Karpas-422 (cell line): ENCODE measurements around the gene VPS8. TPM values are rescaled to one million over a fixed set of nuclear protein-coding genes. Genes with fewer than 3 reads are reported as not detected.

Source experiments
- DNase-seq: peaks from one replicate; pipeline ENCODE4 v3.0.0-alpha.2; 2015
- H2AFZ ChIP-seq: fragments of 200-600 bp; sonication (generic); 2 replicates; pipeline ENCODE4 v1.6.1; 2014; ENCODE audit warnings: antibody characterized with exemption, low read length, mixed read lengths
- H3K27ac ChIP-seq: fragments of 200-600 bp; sonication (generic); 2 replicates; pipeline ENCODE4 v1.5.1; 2014; ENCODE audit warnings: mild to moderate bottlenecking, low read length, moderate library complexity
- H3K27me3 ChIP-seq: fragments of 200-600 bp; sonication (generic); 2 replicates; pipeline ENCODE4 v1.6.1; 2014; ENCODE audit warnings: low read length, mixed read lengths
- H3K36me3 ChIP-seq: fragments of 200-600 bp; sonication (generic); 2 replicates; pipeline ENCODE4 v1.6.1; 2014; ENCODE audit warnings: low read length, mixed read lengths; ENCODE audit not compliant: insufficient read depth
- H3K4me1 ChIP-seq: fragments of 200-600 bp; sonication (generic); 2 replicates; pipeline ENCODE4 v1.6.1; 2014; ENCODE audit warnings: mild to moderate bottlenecking, low read length, mixed read lengths
- H3K4me2 ChIP-seq: fragments of 200-600 bp; sonication (generic); 2 replicates; pipeline ENCODE4 v1.6.1; 2014; ENCODE audit warnings: low read length, low read depth, mild to moderate bottlenecking; ENCODE audit not compliant: poor library complexity, severe bottlenecking
- H3K4me3 ChIP-seq: fragments of 200-600 bp; sonication (generic); 2 replicates; pipeline ENCODE4 v1.5.1; 2014; ENCODE audit warnings: mild to moderate bottlenecking, antibody characterized with exemption, low read length, mixed read lengths
- H3K79me2 ChIP-seq: fragments of 200-600 bp; sonication (generic); 2 replicates; pipeline ENCODE4 v1.6.1; 2014; ENCODE audit warnings: mild to moderate bottlenecking, low read length, mixed read lengths
- H3K9ac ChIP-seq: fragments of 200-600 bp; sonication (generic); 2 replicates; pipeline ENCODE4 v1.6.0; 2014; ENCODE audit warnings: low read length
- H3K9me2 ChIP-seq: fragments of 200-600 bp; sonication (generic), shearing (Covaris generic); replicated peaks from 2 replicates; pipeline ENCODE4 v1.6.0; 2014; ENCODE audit warnings: mild to moderate bottlenecking, low read length, moderate library complexity; ENCODE audit not compliant: insufficient read depth
- H3K9me3 ChIP-seq: fragments of 300-700, 200-600 bp; sonication (generic); 2 replicates; pipeline ENCODE4 v1.6.1; 2014; ENCODE audit warnings: low read length, mixed read lengths
- H4K20me1 ChIP-seq: fragments of 200-600 bp; sonication (generic); 2 replicates; pipeline ENCODE4 v1.6.1; 2014; ENCODE audit warnings: mild to moderate bottlenecking, antibody characterized with exemption, low read length, low read depth; ENCODE audit not compliant: insufficient read depth
- total RNA-seq: library from RNA; depleted of rRNA; stranded (reverse); fragments of >200 nt; shearing (Covaris generic); gene quantifications from 2 replicates; pipeline ENCODE4 v1.2.3, GENCODE V29; 2014; ENCODE audit warnings: low replicate concordance

Gene VPS8
- total RNA-seq, 1 experiment from 2014 or later = 168 TPM

DNA sequence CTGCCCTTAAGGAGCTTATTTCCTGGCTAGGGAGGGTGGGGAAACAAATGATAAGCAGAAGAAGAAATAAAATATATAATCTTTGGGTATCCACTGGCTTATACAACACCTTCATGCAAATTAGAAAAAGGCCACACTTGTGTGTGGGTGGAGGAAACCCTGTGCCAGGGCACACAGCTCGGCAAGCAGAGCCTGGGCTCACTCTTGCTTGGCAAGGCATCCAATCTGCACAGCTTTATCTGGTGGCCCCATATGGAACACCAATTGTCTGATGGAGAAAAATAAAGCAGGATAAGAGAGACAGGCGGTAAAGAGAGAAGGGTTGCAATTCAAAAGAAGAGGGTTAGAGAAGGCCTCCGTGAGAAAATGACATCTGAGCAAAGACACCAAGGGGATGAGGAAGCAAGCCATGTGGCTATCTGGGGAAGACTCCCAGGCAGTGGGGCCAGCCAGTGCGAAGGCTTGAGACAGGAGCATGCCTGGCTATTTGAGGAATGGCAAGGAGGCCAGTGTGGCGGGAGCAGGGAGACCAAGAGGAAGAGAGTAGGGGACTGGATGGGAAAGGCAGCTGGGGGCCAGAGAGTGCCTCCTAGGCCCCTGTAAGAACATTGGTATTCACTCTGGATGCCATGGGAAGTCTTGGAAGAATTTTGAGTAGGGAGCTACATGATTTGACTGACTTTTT, 22.5 kb upstream of the VPS8 start:
- no peak overlapping the region for H3K9ac ChIP-seq
- H3K4me2 ChIP-seq = peak overlapping the region; percentile 17
- no peak overlapping the region for H3K4me3 ChIP-seq
- no peak for DNase-seq
- H3K4me1 ChIP-seq = peaks cover 39% of the 10 kb centered on the region
- no peak overlapping the region for H3K27ac ChIP-seq
- no peak overlapping the region for H2AFZ ChIP-seq
- H3K36me3 ChIP-seq = no peaks in the 10 kb centered on the region
- no peaks in the 10 kb centered on the region for H3K79me2 ChIP-seq
- no peaks in the 10 kb centered on the region for H3K27me3 ChIP-seq
- no peaks in the 10 kb centered on the region for H3K9me3 ChIP-seq
- no peaks in the 10 kb centered on the region for H4K20me1 ChIP-seq
- no peaks in the 10 kb centered on the region for H3K9me2 ChIP-seq

DNA sequence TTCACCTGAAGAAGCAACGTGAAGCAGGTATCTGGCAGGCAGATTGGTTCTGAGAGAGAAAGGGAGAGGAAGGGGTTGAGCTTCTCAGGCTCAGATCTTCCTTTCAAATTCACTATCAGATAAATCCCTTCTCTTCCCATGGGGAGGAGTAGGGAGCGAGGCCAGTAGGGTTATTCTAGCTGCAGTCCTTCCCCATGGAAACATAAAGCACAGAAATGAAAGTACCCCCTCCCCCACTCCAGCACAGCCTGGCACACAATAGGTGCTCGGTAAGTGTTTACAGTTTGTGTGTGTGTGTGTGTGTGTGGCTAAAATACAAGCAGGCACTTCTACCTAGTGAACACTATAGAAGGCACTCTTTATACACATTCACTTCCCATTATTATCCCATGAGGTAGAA, 20.8 kb upstream of the VPS8 start:
- Histone ChIP-seq H3K4me2 (no peak overlapping the region), H3K9me2 (no peaks in the 10 kb centered on the region), H3K27me3 (no peaks in the 10 kb centered on the region), H4K20me1 (no peaks in the 10 kb centered on the region), H3K4me1 (peaks cover 30% of the 10 kb centered on the region), H3K36me3 (no peaks in the 10 kb centered on the region), H3K4me3 (no peak overlapping the region), H3K27ac (no peak overlapping the region), H3K9ac (no peak overlapping the region), H2AFZ (no peak overlapping the region), H3K9me3 (no peaks in the 10 kb centered on the region), H3K79me2 (no peaks in the 10 kb centered on the region)
- DNase-seq = no peak

DNA sequence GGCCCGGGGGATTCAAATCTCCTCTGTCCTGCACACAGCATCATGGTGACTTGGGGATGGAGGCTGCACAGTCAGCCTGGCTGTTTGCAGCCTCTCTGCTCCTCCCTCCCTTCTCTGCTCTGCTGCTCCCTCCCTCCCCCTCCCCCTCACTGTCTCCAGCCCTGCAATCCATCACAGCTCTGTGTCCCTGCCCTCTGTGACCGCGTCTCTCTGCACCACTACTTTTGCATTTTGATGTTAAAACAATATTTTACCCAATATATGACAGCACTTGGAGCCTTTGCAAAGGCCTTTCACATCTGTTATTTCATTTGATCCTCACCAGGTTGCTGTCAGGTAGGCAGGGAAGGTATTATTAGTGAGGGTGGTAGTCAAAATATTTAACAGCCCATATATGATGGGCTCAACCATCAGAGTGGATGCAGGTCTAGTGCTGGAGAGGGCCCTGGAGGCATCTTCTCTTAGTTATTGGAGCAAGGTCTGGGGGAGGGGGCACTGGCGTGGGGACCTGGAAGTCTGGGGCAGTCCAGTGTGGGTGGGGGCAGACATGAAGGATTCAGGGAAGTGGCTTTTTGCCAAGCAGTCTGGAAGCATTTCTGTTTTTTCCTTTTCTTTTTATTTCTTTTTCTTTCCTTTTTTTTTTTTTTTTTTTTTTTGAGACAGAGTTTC, 16.3 kb upstream of the VPS8 start:
- peak; percentile 63 for DNase-seq
- H3K36me3 ChIP-seq = no peaks in the 10 kb centered on the region
- no peak overlapping the region for H3K9ac ChIP-seq
- H2AFZ ChIP-seq = no peak overlapping the region
- H3K9me3 ChIP-seq = no peaks in the 10 kb centered on the region
- H3K79me2 ChIP-seq = no peaks in the 10 kb centered on the region
- H3K4me2 ChIP-seq = no peak overlapping the region
- H3K27me3 ChIP-seq = no peaks in the 10 kb centered on the region; the same call in 1 of the 2 replicates
- no peaks in the 10 kb centered on the region for H3K9me2 ChIP-seq
- H3K4me1 ChIP-seq = peaks cover 12% of the 10 kb centered on the region
- no peaks in the 10 kb centered on the region for H4K20me1 ChIP-seq
- no peak overlapping the region for H3K4me3 ChIP-seq
- no peak overlapping the region for H3K27ac ChIP-seq

DNA sequence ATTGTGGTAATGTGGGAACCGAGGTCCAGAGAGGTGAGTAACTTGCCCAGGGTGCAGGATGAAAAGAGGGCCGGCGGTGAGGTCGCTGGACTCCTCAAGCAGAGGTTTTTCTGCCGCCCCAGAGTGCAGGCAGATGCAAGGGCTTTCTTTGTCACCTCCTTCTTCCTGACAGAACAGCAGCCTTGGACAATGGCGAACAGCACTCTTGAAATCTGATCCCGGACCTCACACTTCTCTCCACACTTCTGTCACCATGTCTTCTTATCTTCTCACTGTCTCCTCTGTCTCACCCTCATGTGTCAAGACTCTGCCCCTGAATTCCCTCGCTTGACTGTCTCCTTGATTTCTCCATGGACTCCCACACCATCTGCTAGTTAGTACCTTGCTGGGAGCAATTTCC, 15.4 kb upstream of the VPS8 start:
- Histone ChIP-seq H3K4me3 (no peak overlapping the region), H3K27me3 (no peaks in the 10 kb centered on the region; the same call in 1 of the 2 replicates), H3K79me2 (no peaks in the 10 kb centered on the region), H3K36me3 (no peaks in the 10 kb centered on the region), H2AFZ (no peak overlapping the region), H3K27ac (no peak overlapping the region), H3K9ac (no peak overlapping the region), H3K4me2 (no peak overlapping the region), H3K4me1 (peaks cover 12% of the 10 kb centered on the region), H4K20me1 (no peaks in the 10 kb centered on the region), H3K9me3 (no peaks in the 10 kb centered on the region), H3K9me2 (no peaks in the 10 kb centered on the region)
- no peak for DNase-seq

GRCh38 chr3:184796954-184797353, 15.0 kb upstream of the VPS8 start:
- Histone ChIP-seq H3K9ac (no peak overlapping the region), H3K4me2 (no peak overlapping the region), H2AFZ (no peak overlapping the region), H3K9me3 (no peaks in the 10 kb centered on the region), H4K20me1 (no peaks in the 10 kb centered on the region), H3K79me2 (no peaks in the 10 kb centered on the region), H3K27me3 (no peaks in the 10 kb centered on the region; the same call in 1 of the 2 replicates), H3K9me2 (no peaks in the 10 kb centered on the region), H3K36me3 (no peaks in the 10 kb centered on the region), H3K4me1 (peaks cover 12% of the 10 kb centered on the region), H3K4me3 (no peak overlapping the region), H3K27ac (no peak overlapping the region)
- DNase-seq = no peak

DNA sequence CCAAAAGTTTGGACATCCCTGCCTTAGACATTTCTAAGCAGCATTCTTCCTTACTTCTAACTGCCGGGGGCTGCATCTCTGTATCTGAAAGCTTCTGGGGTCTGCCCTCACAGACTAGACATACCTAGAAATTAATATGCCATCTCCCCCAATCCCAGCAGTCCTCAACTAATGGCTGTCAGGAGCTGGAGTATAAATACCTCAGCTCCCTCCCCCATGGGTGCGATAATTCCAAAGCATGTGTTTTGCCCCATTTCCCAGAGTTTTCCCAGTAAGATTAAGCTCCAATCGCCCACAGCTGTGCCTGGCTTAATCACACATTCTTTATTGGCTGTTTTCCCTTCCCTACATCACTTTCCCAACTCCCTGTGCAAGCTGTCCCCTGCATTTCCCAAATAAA, 13.8 kb upstream of the VPS8 start:
- DNase-seq = no peak
- Histone ChIP-seq H3K4me3 (no peak overlapping the region), H2AFZ (no peak overlapping the region), H3K9ac (no peak overlapping the region), H3K4me2 (no peak overlapping the region), H3K27ac (no peak overlapping the region), H3K79me2 (no peaks in the 10 kb centered on the region), H3K36me3 (no peaks in the 10 kb centered on the region), H3K4me1 (peaks cover 12% of the 10 kb centered on the region), H3K27me3 (no peaks in the 10 kb centered on the region; the same call in 1 of the 2 replicates), H4K20me1 (no peaks in the 10 kb centered on the region), H3K9me3 (no peaks in the 10 kb centered on the region), H3K9me2 (no peaks in the 10 kb centered on the region)

DNA sequence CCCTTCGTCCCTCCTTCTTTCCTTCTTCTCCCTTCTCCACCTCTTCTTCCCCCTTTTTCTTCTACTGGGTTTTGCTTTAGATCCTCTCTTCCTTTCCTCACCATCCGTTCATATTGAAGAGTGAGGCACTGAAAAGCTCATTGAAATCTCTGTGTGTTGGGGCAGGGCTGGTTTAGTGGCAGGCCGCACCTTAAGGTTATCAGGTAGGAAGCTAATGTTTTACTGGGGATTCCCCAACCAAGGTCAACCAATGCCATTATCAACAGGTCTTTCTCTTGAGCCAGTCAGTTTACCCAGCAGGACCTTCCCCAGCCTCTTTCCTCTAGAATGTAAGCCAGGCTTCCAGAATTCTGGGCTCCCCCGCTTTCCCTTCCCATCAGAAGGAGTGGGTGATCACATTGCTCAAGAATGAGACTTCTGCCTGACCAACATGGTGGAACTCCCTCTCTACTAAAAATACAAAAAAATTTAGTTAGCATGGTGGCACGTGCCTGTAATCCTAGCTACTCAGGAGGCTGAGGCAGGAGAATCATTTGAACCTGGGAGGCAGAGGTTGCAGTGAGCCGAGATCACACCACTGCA, 11.5 kb upstream of the VPS8 start:
- no peak overlapping the region for H3K4me2 ChIP-seq

GRCh38 chr3:184801241-184801785, 10.7 kb upstream of the VPS8 start:
- Histone ChIP-seq H3K27ac (no peak overlapping the region), H3K36me3 (no peaks in the 10 kb centered on the region), H4K20me1 (no peaks in the 10 kb centered on the region), H3K79me2 (no peaks in the 10 kb centered on the region), H3K27me3 (no peaks in the 10 kb centered on the region; the same call in 1 of the 2 replicates), H3K4me3 (no peak overlapping the region), H3K9ac (no peak overlapping the region), H3K9me3 (no peaks in the 10 kb centered on the region), H3K9me2 (no peaks in the 10 kb centered on the region), H3K4me2 (no peak overlapping the region), H2AFZ (0 out of 2 replicates have a peak overlapping the region, but pooled peaks have one; percentile 3), H3K4me1 (peaks cover 12% of the 10 kb centered on the region)
- no peak for DNase-seq

More for the DNA sequence above, 11.5 kb upstream of the VPS8 start:
- H3K9me2 ChIP-seq = no peaks in the 10 kb centered on the region
- no peak for DNase-seq
- peaks cover 11% of the 10 kb centered on the region for H3K4me1 ChIP-seq
- no peaks in the 10 kb centered on the region for H3K9me3 ChIP-seq
- H3K36me3 ChIP-seq = no peaks in the 10 kb centered on the region
- no peak overlapping the region for H2AFZ ChIP-seq
- no peak overlapping the region for H3K9ac ChIP-seq
- no peak overlapping the region for H3K27ac ChIP-seq
- no peaks in the 10 kb centered on the region for H3K79me2 ChIP-seq
- no peaks in the 10 kb centered on the region; the same call in 1 of the 2 replicates for H3K27me3 ChIP-seq
- no peaks in the 10 kb centered on the region for H4K20me1 ChIP-seq
- H3K4me3 ChIP-seq = no peak overlapping the region
